ENCODE measurements around the gene SBF2. TPM values are rescaled to one million over a fixed set of nuclear protein-coding genes. Genes with fewer than 3 reads are reported as not detected.

Gene SBF2
- 10 to 100 TPM; 22.8 to 23.9 TPM for total RNA-seq

DNA sequence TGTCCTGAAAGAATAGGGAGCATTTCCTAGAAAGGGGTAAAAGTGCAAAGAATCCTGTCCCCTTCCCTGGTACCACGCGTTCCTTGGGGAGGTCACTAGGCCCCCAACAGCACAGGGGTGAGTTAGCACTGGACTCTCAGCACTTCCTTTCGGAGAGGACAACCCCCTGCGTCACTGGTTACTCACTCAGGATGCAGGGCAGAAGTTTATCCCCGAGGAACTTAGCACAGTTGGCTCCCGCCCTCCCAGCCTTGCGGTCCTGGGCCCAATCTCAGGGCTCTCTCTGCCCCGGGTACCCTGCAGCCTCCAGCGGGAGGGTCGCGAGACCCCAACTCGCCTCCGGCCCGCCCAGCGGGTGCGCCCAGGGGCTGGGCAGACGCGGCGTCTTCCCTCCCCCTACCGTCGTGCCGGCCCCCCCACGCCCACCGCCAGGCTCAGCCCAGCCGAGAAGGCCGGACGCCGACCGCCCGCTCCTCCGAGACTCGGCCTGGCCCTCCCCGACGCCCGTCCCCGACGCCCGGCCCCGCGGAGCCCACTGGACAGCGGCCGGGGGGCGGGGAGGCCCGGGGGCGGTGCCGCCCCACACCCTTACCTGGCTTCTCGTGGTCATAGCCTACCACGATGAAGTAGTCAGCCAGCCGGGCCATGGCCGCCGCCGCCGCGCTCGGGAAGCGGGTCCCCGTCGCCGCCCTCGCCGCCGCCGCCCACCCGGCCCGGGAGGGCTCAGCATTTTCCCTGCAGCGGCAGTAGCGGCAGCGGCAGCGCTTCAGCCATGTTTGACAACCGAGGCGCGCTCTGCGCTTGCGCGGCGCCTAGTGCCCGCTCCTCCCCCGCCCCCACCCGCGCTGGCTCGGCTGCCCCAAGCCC lies at the start of gene SBF2:
TSS of gene SBF2 (minus strand) at position 797 of the 867 bp plus-strand sequence. CDS start at position 647, 150 bp downstream.
- Histone ChIP-seq H3K36me3 (no peaks in the 10 kb centered on the region), H3K4me1 (peaks cover 0 to 36% of the 10 kb centered on the region in 2 donors), H3K27ac (peak within 1 kb of the TSS; percentile 98 to 100), H3K9me3 (no peaks in the 10 kb centered on the region), H3K27me3 (no peaks in the 10 kb centered on the region), H3K4me3 (peak within 1 kb of the TSS; percentile 86 to 98)
- peak; percentile 93 for DNase-seq (ENCODE audit: low spot score)
- TF ChIP-seq, protein P1, sequence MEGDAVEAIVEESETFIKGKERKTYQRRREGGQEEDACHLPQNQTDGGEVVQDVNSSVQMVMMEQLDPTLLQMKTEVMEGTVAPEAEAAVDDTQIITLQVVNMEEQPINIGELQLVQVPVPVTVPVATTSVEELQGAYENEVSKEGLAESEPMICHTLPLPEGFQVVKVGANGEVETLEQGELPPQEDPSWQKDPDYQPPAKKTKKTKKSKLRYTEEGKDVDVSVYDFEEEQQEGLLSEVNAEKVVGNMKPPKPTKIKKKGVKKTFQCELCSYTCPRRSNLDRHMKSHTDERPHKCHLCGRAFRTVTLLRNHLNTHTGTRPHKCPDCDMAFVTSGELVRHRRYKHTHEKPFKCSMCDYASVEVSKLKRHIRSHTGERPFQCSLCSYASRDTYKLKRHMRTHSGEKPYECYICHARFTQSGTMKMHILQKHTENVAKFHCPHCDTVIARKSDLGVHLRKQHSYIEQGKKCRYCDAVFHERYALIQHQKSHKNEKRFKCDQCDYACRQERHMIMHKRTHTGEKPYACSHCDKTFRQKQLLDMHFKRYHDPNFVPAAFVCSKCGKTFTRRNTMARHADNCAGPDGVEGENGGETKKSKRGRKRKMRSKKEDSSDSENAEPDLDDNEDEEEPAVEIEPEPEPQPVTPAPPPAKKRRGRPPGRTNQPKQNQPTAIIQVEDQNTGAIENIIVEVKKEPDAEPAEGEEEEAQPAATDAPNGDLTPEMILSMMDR (IDR thresholded peaks at IDR 0.05): no peak

DNA sequence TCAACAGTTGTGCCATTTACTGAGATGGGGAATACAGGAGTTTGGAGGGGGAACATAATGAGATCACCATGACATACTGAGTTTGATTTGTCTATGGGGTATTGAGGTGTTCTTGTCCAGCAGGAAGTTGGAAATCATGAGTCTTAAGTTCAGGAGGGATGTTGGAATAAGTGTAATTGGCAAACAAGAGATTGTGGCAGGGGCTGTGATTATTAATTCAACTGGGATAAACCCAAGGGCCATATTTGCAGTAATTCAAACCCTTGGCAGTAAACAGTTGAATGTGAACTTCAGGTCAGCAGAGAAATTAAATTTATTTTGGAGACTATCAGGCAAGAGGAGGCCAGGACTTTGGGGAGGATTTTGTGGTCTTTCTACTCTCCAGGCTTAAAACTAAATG lies 44.3 kb upstream of the SBF2 start:
- Histone ChIP-seq H3K9me3 (no peaks in the 10 kb centered on the region), H3K4me3 (no peak overlapping the region), H3K4me1 (no peaks in the 10 kb centered on the region), H3K27me3 (no peaks in the 10 kb centered on the region), H3K36me3 (no peaks in the 10 kb centered on the region), H3K27ac (no peak overlapping the region)
- DNase-seq (ENCODE audit: low spot score): no peak
- TF ChIP-seq, protein P1 (IDR thresholded peaks at IDR 0.05): no peak

DNA sequence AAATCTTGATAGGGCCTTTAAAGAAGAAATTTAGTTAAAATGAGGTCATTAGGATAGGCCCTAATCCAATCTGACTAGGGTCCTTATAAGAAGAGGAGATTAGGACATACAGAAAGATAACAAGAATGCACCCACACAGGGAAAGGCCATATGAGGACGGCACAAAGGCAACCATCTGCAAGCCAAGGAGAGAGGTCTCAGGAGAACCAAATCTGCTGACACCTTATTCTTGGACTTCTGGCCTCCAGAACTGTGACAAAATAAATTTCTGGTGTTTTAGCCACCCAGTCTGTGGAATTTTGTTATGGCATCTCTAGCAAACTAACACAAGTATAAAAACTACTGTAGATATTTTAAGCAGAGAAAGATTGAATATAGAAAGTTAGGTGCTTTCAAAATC lies 39.5 kb upstream of the SBF2 start:
- Histone ChIP-seq H3K36me3 (no peaks in the 10 kb centered on the region), H3K4me1 (peaks cover 0 to 8% of the 10 kb centered on the region in 2 donors), H3K27me3 (no peaks in the 10 kb centered on the region), H3K4me3 (no peak overlapping the region), H3K27ac (no peak overlapping the region), H3K9me3 (no peaks in the 10 kb centered on the region)
- TF ChIP-seq, protein P1 (IDR thresholded peaks at IDR 0.05): no peak
- no peak for DNase-seq (ENCODE audit: low spot score)

DNA sequence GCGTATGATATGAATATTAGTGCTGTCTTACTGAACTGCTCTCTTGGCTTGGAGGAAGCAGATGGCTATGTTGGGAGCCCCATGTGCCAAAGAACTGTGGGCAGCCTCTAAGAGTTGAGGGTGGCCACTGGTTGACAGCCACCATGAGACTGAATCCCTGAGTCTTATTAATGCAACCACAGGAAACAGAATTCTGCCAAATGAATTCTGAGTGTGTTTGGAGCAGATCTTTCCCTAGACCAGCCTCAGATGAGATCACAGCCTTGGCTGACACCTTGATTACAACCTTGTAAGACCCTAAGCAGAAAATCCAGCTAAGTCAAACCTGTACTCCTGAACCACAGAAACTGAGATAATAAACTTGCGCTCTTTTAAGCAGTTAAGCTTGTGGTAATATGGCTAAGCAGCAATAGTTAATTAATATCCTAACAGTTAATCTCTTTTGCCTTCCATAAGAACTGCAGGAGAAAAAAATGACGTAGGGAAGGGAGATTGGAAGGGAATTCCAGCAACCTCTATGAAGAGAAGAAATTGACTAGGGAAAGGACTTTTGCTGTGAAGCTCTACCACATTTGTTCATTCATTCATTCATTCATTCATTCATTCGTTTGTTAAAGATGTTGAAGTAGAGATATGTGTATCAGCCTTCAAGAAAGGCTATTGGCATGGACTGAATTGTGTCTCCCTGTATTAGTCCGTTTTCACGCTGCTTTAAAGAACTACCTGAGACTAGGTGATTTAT lies 37.7 kb upstream of the SBF2 start:
- no peaks in the 10 kb centered on the region for H3K27me3 ChIP-seq
- H3K36me3 ChIP-seq: no peaks in the 10 kb centered on the region
- DNase-seq (ENCODE audit: low spot score): no peak
- no peaks in the 10 kb centered on the region for H3K9me3 ChIP-seq
- peaks cover 0 to 24% of the 10 kb centered on the region in 2 donors for H3K4me1 ChIP-seq
- TF ChIP-seq, protein P1 (IDR thresholded peaks at IDR 0.05): no peak
- no peak overlapping the region for H3K27ac ChIP-seq
- no peak overlapping the region for H3K4me3 ChIP-seq

DNA sequence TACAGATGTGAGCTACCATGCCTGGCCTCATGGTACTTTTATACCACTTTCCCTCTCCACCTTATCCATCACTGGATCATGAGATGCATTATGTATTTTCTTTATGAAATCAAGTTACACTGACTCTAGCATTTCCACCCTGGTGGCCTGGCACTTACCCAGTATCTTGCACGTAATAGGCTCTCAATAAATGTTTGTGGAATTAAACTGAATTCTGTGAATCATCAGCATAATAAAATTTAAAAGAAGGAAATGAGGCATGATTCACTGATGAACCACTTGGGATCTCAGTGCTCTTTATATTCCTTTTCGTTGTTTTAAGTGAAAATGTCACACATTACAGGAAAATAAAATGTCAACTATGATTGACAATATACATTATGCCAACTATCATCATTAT lies 35.9 kb upstream of the SBF2 start:
- H3K9me3 ChIP-seq: no peaks in the 10 kb centered on the region
- H3K27me3 ChIP-seq: no peaks in the 10 kb centered on the region
- DNase-seq (ENCODE audit: low spot score): no peak
- H3K27ac ChIP-seq: no peak overlapping the region
- H3K36me3 ChIP-seq: no peaks in the 10 kb centered on the region
- no peak overlapping the region for H3K4me3 ChIP-seq
- H3K4me1 ChIP-seq: peaks cover 0 to 42% of the 10 kb centered on the region in 2 donors
- TF ChIP-seq, protein P1 (IDR thresholded peaks at IDR 0.05): no peak
